ENCODE measurements around the gene FBXW8. TPM values are rescaled to one million over a fixed set of nuclear protein-coding genes. Genes with fewer than 3 reads are reported as not detected.
A peak's percentile ranks its signal among the peaks of the same experiment; 100 is the strongest.

The FBXW8 gene
- total RNA-seq, 4 donors from 2014 or later = 29.3 to 45.5 (median 32.9) TPM

- H3K9me3 ChIP-seq = no peaks in the 10 kb centered on the region
- TF ChIP-seq POLR2A (IDR thresholded peaks at IDR 0.05) = no peak
- TF ChIP-seq CTCF (IDR thresholded peaks at IDR 0.05) = no peak
- DNase-seq = no peak
Observed at GRCh38 chr12:117019866-117020265, 109.1 kb downstream of the FBXW8 start.

GRCh38 chr12:117020536-117021220 lies 109.9 kb downstream of the FBXW8 start:
- peaks cover 35 to 38% of the 10 kb centered on the region in 2 donors for H3K4me1 ChIP-seq
- H3K27ac ChIP-seq = peak overlapping the region; percentile 78 to 89 (median 82)
- DNase-seq = peak; percentile 81 to 83
- no peaks in the 10 kb centered on the region for H3K9me3 ChIP-seq
- no peaks in the 10 kb centered on the region for H3K27me3 ChIP-seq
- TF ChIP-seq POLR2A (IDR thresholded peaks at IDR 0.05) (peak in 1 of 2 donors; percentile 48), CTCF (IDR thresholded peaks at IDR 0.05) (no peak)
- H3K36me3 ChIP-seq = peaks cover 0 to 9% of the 10 kb centered on the region in 2 donors
- WGBS, 2 donors = 39 to 41% methylated on average over 12 of the region's 12 CpGs
- intact Hi-C loops (cut with DNase I) = loop anchor here (10.0 kb wide), 1 partner anchor 94 kb away; no protein-coding TSS in a partner anchor
- H3K4me3 ChIP-seq (replicated peaks in 1 of 3) = no peak overlapping the region

More at GRCh38 chr12:117019866-117020265, 109.1 kb downstream of the FBXW8 start:
- Histone ChIP-seq H3K4me3 (replicated peaks in 1 of 3) (no peak overlapping the region), H3K4me1 (peaks cover 27 to 30% of the 10 kb centered on the region in 2 donors), H3K27ac (peak overlapping the region; percentile 78 to 89 (median 82)), H3K27me3 (no peaks in the 10 kb centered on the region), H3K36me3 (peaks cover under 1 to 6% of the 10 kb centered on the region in 2 donors)
- intact Hi-C loops (cut with DNase I) = loop anchor here (10.0 kb wide), 1 partner anchor 95 kb away; no protein-coding TSS in a partner anchor
- 97% methylated on average over 12 of the region's 12 CpGs for WGBS, 2 donors

GRCh38 chr12:117022465-117022864 lies 111.7 kb downstream of the FBXW8 start:
- Histone ChIP-seq H3K4me1 (peaks cover 32 to 46% of the 10 kb centered on the region in 2 donors), H3K36me3 (peaks cover under 1 to 18% of the 10 kb centered on the region in 2 donors), H3K27me3 (no peaks in the 10 kb centered on the region), H3K4me3 (replicated peaks in 1 of 3) (no peak overlapping the region), H3K9me3 (no peaks in the 10 kb centered on the region), H3K27ac (peak overlapping the region; percentile 72 to 82 (median 78))
- intact Hi-C loops (cut with DNase I) = loop anchor here (10.0 kb wide), 1 partner anchor 92 kb away; no protein-coding TSS in a partner anchor
- WGBS, 2 donors = 45 to 51% methylated on average over 6 of the region's 6 CpGs
- TF ChIP-seq CTCF (IDR thresholded peaks at IDR 0.05) = no peak
- no peak for TF ChIP-seq POLR2A (IDR thresholded peaks at IDR 0.05)
- DNase-seq = peak; percentile 35 to 59

- intact Hi-C loops (cut with DNase I) = loop anchor here (10.0 kb wide), 1 partner anchor 91 kb away; no protein-coding TSS in a partner anchor
- H3K4me1 ChIP-seq = peaks cover 32 to 46% of the 10 kb centered on the region in 2 donors
- H3K36me3 ChIP-seq = peaks cover 17 to 31% of the 10 kb centered on the region in 2 donors
- no peaks in the 10 kb centered on the region for H3K9me3 ChIP-seq
- no peak overlapping the region for H3K4me3 ChIP-seq (replicated peaks in 1 of 3)
- TF ChIP-seq CTCF (IDR thresholded peaks at IDR 0.05) = no peak
- TF ChIP-seq POLR2A (IDR thresholded peaks at IDR 0.05) = no peak
- peak overlapping the region in 2 of 3 donors; percentile 37 to 58 for H3K27ac ChIP-seq
- peak; percentile 53 to 57 for DNase-seq
- no peaks in the 10 kb centered on the region for H3K27me3 ChIP-seq
- WGBS, 2 donors = 81 to 87% methylated on average over 23 to 24 of the region's 24 CpGs
Observed at GRCh38 chr12:117023998-117024960, 113.5 kb downstream of the FBXW8 start.

Data from thyroid gland (tissue), 4 donors.